Activated CD8-positive, alpha-beta T cell treated with anti-CD3 and anti-CD28 coated beads, Interleukin-2, amount 10 ng/mL, durations not matched to agents 7 days and 5 days (primary cell): ENCODE measurements around the gene CEACAM16. TPM values are rescaled to one million over a fixed set of nuclear protein-coding genes. Genes with fewer than 3 reads are reported as not detected.
A peak's percentile ranks its signal among the peaks of the same experiment; 100 is the strongest.

ENCODE experiments used
- ATAC-seq: fragments of 150-1000 bp; cut with Tn5 transposase; one replicate; pipeline ENCODE4 v1.10.0; 2021; ENCODE audit warnings: moderate library complexity
- CTCF ChIA-PET: fragments of 350-600 bp; sonication (Branson Sonifier 250); formaldehyde crosslinking; loops from one replicate; lab custom pipeline; 2021; ENCODE audit warnings: antibody characterized with exemption; lab: Charles Lee
- POLR2A ChIA-PET: fragments of 350-600 bp; sonication (Branson Sonifier 250); formaldehyde crosslinking; loops from one replicate; lab custom pipeline; 2021; ENCODE audit warnings: antibody characterized with exemption; lab: Charles Lee
- DNase-seq: peaks from one replicate; pipeline ENCODE4 v3.0.0-alpha.2; 2020
- H3K27ac Mint-ChIP-seq: one replicate; pipeline ENCODE4 v1.8.0; 2021; ENCODE audit warnings: mild to moderate bottlenecking, mixed read lengths
- H3K27me3 Mint-ChIP-seq: one replicate; pipeline ENCODE4 v1.8.0; 2021; ENCODE audit warnings: low read depth, mixed read lengths
- H3K36me3 Mint-ChIP-seq: one replicate; pipeline ENCODE4 v1.8.0; 2021; ENCODE audit warnings: low read depth, mixed read lengths
- H3K4me1 Mint-ChIP-seq: one replicate; pipeline ENCODE4 v1.8.0; 2021; ENCODE audit warnings: low read depth, mixed read lengths
- H3K4me3 Mint-ChIP-seq: one replicate; pipeline ENCODE4 v1.8.0; 2021; ENCODE audit warnings: mild to moderate bottlenecking, mixed read lengths
- H3K9me3 Mint-ChIP-seq: one replicate; pipeline ENCODE4 v1.8.0; 2022; ENCODE audit warnings: mixed read lengths; ENCODE audit not compliant: insufficient read depth
- microRNA-seq: library from miRNA; unstranded; fragments of <30 nt; microRNA quantifications from one replicate; pipeline ENCODE4 v1.2.0, GENCODE V29; 2022
- total RNA-seq, 2 experiments: library from RNA; stranded (reverse); gene quantifications; one replicate each; pipeline ENCODE4 v1.2.3, GENCODE V29; 2021

Gene CEACAM16
- total RNA-seq, 2 experiments from 2014 or later: not detected

DNA sequence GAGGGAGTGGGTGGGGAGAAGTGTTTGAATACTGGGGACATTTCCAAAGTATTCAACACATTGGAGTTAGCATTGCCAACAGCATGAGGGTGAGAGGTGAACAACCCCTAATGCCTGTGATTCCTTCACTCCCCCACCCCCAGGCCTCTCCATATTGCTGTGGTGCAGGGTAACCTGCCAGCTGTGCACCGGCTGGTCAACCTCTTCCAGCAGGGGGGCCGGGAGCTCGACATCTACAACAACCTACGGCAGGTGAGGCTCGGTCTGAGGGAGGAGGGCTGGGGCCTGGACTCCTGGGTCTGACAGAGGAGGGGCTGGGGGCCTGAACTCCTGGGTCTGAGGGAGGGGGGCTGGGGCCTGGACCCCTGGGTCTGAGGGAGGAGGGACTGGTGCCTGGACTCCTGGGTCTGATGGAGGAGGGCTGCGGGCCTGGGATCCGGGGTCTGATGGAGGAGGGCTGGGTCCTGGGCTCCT is 57.2 kb downstream of the CEACAM16 start:
- Mint-ChIP-seq H3K27ac (peak overlapping the region; percentile 77), H3K4me3 (no peak overlapping the region), H3K9me3 (no peaks in the 10 kb centered on the region), H3K27me3 (no peaks in the 10 kb centered on the region), H3K4me1 (peaks cover 71% of the 10 kb centered on the region), H3K36me3 (peaks cover 66% of the 10 kb centered on the region)
- POLR2A ChIA-PET: no interaction called here
- DNase-seq (no peak), ATAC-seq (no peak)
- CTCF ChIA-PET: interaction anchor here (1.3 to 8.9 kb wide), 2 partner anchors 9 to 32 kb away, joined by 4 to 79 read pairs; no protein-coding TSS in a partner anchor

DNA sequence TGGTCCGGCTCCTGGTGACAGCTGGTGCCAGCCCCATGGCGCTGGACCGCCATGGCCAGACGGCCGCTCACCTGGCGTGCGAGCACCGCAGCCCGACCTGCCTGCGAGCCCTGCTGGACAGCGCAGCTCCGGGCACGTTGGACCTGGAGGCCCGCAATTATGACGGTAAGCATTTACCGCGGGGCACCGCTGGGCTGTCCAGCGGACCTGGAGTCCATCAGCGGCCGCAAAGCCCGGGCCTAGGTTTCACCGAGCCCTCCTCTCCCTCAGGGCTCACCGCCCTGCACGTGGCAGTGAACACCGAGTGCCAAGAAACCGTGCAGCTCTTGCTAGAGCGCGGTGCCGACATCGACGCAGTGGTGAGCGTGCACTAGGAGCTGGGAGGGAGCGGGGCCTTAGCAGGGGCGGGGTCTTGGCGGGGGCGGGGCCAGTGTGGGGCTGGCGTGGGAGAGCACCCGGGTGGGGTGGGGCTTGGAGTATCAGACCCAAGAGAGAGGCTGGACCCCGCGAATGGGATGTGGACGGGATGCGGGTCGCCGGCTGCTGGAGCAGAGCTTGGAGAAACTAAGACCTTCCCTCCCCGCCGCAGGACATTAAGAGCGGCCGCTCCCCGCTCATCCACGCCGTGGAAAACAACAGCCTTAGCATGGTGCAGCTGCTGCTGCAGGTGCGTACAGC is 58.2 kb downstream of the CEACAM16 start:
- POLR2A ChIA-PET: no interaction called here
- no peak overlapping the region for H3K4me3 Mint-ChIP-seq

GRCh38 chr19:44757735-44758505 is 59.0 kb downstream of the CEACAM16 start:
- Mint-ChIP-seq H3K4me3 (no peak overlapping the region), H3K4me1 (peaks cover 61% of the 10 kb centered on the region), H3K9me3 (no peaks in the 10 kb centered on the region), H3K27ac (no peak overlapping the region), H3K27me3 (no peaks in the 10 kb centered on the region), H3K36me3 (peaks cover 52% of the 10 kb centered on the region)
- no peak for ATAC-seq
- ChIA-PET POLR2A (no interaction called here), CTCF (interaction anchor here (1.1 to 8.9 kb wide), 2 partner anchors 13 to 34 kb away, joined by 5 to 79 read pairs; no protein-coding TSS in a partner anchor)
- no peak for DNase-seq

More for the DNA sequence above, 58.2 kb downstream of the CEACAM16 start:
- Mint-ChIP-seq H3K36me3 (peaks cover 59% of the 10 kb centered on the region), H3K27ac (no peak overlapping the region), H3K27me3 (no peaks in the 10 kb centered on the region), H3K4me1 (peaks cover 65% of the 10 kb centered on the region), H3K9me3 (no peaks in the 10 kb centered on the region)
- no peak for DNase-seq
- ATAC-seq: no peak
- CTCF ChIA-PET: interaction anchor here (1.1 to 8.9 kb wide), 2 partner anchors 14 to 34 kb away, joined by 5 to 79 read pairs; no protein-coding TSS in a partner anchor

GRCh38 chr19:44758596-44758995 is 59.6 kb downstream of the CEACAM16 start:
- ChIA-PET CTCF (interaction anchor here (8.9 kb wide), 1 partner anchor 35 kb away, joined by 79 read pairs; no protein-coding TSS in a partner anchor), POLR2A (no interaction called here)
- ATAC-seq (no peak), DNase-seq (no peak)
- peaks cover 49% of the 10 kb centered on the region for H3K36me3 Mint-ChIP-seq
- H3K27me3 Mint-ChIP-seq: no peaks in the 10 kb centered on the region
- peaks cover 59% of the 10 kb centered on the region for H3K4me1 Mint-ChIP-seq
- no peaks in the 10 kb centered on the region for H3K9me3 Mint-ChIP-seq
- no peak overlapping the region for H3K4me3 Mint-ChIP-seq
- H3K27ac Mint-ChIP-seq: no peak overlapping the region

DNA sequence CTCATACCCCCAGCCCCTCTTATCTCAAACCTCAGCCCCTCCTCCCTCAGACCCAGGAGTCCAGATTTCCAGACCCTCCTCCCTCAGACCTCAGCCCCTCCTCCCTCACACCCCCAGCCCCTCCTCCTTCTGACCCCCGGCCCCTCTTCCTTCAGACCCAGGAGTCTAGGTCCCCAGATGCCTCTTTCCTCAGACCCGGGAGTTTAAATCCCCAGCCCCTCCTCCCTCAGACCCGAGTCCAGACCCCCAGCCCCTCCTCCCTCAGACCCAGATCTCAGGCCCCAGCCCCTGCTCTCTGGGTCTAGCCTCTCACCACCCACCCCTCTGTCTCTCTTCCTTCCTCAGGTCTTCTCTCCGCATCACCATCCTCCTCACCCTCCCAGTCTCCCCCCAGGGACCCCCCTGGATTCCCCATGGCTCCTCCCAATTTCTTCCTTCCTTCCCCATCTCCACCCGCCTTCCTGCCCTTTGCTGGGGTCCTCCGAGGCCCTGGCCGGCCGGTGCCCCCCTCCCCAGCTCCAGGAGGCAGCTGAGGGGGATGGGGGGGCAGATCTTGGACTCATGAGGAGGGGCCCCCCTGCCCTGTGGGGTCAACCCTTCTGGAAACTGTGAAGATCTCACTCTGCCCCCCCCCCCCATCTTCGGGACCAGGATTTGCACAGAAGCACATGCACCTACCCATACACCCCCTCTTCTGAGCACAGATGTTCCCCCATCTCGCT is 60.3 kb downstream of the CEACAM16 start:
- H3K36me3 Mint-ChIP-seq: peaks cover 49% of the 10 kb centered on the region
- DNase-seq: no peak
- H3K4me3 Mint-ChIP-seq: no peak overlapping the region
- H3K27me3 Mint-ChIP-seq: no peaks in the 10 kb centered on the region
- CTCF ChIA-PET: interaction anchor here (8.9 kb wide), 1 partner anchor 36 kb away, joined by 79 read pairs; no protein-coding TSS in a partner anchor
- ATAC-seq: no peak
- H3K9me3 Mint-ChIP-seq: no peaks in the 10 kb centered on the region
- POLR2A ChIA-PET: no interaction called here
- H3K27ac Mint-ChIP-seq: peak overlapping the region; percentile 58
- H3K4me1 Mint-ChIP-seq: peaks cover 60% of the 10 kb centered on the region

Small RNAs within 50 kb of the gene (microRNA-seq; reads per million reads assigned to microRNA genes)
- gene MIR4531 (not detected), gene MIR8085 (not detected)

Other genes starting within 250 kb of the CEACAM16 start
- 10 to 100 TPM; 12.1 to 12.5 TPM for gene ZNF180, start 198.6 kb upstream of the CEACAM16 start, total RNA-seq
- not detected for gene CEACAM20, start 169.5 kb upstream of the CEACAM16 start, total RNA-seq
- gene IGSF23, start 85.6 kb upstream of the CEACAM16 start, total RNA-seq: not detected
- 1 to 10 TPM; 4.6 to 5.2 TPM for gene PVR, start 55.2 kb upstream of the CEACAM16 start, total RNA-seq
- under 1 TPM; 0.23 to 0.34 TPM for gene CEACAM19, start 27.7 kb upstream of the CEACAM16 start, total RNA-seq
- gene BCL3, start 49.6 kb downstream of the CEACAM16 start, total RNA-seq: 10 to 100 TPM; 22.4 to 25.1 TPM
- gene CBLC, start 78.7 kb downstream of the CEACAM16 start, total RNA-seq: not detected
- not detected for gene BCAM, start 110.0 kb downstream of the CEACAM16 start, total RNA-seq
- gene NECTIN2, start 147.1 kb downstream of the CEACAM16 start, total RNA-seq: under 1 TPM; 0.26 to 0.31 TPM
- 10 to 100 TPM; 84.5 to 88.4 TPM for gene TOMM40, start 192.1 kb downstream of the CEACAM16 start, total RNA-seq
- under 1 TPM; 0.68 to 0.89 TPM for gene APOE, start 206.6 kb downstream of the CEACAM16 start, total RNA-seq
- gene APOC1, start 215.5 kb downstream of the CEACAM16 start, total RNA-seq: not detected
- gene APOC4, start 243.1 kb downstream of the CEACAM16 start, total RNA-seq: not detected
- gene APOC2, start 246.9 kb downstream of the CEACAM16 start, total RNA-seq: not detected